GM12891 (cell line): Measurements from ENCODE around the gene ANO7.

Experiments used
- DNase-seq: peaks from one replicate; pipeline ENCODE4 v3.0.0; 2011; ENCODE audit warnings: low spot score; ENCODE audit not compliant: insufficient read length
- FAIRE-seq: peaks from 2 replicates; lab custom pipeline; 2011; peaks lifted over from hg19 to GRCh38; lab: Jason Lieb, UNC
- PAX5 ChIP-seq: IDR thresholded peaks from 2 replicates; pipeline ENCODE4 v1.6.1; 2011; ENCODE audit warnings: low read length, moderate library complexity, mild to moderate bottlenecking; ENCODE audit not compliant: insufficient read depth, severe bottlenecking
- POLR2A ChIP-seq: IDR thresholded peaks from 2 replicates; pipeline ENCODE4 v1.6.1; 2011; ENCODE audit warnings: low read depth, low read length, control low read depth
- POLR2AphosphoS5 ChIP-seq: IDR thresholded peaks from 2 replicates; pipeline ENCODE4 v1.6.1; 2011; ENCODE audit warnings: low read depth, low read length, control low read depth
- POU2F2 ChIP-seq: IDR thresholded peaks from 2 replicates; pipeline ENCODE4 v1.6.1; 2011; ENCODE audit warnings: low read depth, mild to moderate bottlenecking, control low read depth, low read length, moderate library complexity
- SPI1 ChIP-seq: IDR thresholded peaks from 2 replicates; pipeline ENCODE4 v1.6.1; 2011; ENCODE audit warnings: low read depth, low read length, control low read depth
- TAF1 ChIP-seq: IDR thresholded peaks from 2 replicates; pipeline ENCODE4 v1.6.1; 2011; ENCODE audit warnings: low read depth, low read length, control low read depth

Gene ANO7

DNA sequence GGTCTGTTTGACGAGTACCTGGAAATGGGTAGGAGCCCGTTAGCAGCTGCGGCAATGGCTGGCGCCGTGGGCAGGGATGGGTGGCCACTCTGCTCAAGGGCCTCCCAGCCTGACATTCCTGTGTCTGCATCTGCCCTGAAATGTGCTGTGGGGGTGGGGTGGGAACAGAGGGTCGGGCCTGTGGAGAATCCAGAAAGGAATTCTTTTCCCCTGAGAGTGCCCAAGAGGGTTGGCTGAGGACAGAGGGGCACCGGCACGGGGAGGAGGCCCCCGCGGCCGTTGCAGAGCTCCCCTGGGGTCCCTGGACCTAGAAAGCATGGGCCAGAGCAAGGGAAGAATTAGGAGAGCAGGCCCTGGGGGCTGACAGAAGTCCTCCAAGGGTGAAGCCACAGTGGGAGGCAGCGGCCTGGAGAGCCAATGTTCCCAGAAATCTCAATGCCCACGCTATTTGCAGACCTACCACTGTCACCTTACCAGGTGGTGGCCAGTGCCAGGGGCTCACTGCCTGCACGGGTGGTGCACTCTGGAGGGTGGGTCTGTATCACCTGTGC, 27.8 kb downstream of the ANO7 start:
- DNase-seq (no peak), FAIRE-seq (no peak)
- TF ChIP-seq POLR2AphosphoS5 = no peak

DNA sequence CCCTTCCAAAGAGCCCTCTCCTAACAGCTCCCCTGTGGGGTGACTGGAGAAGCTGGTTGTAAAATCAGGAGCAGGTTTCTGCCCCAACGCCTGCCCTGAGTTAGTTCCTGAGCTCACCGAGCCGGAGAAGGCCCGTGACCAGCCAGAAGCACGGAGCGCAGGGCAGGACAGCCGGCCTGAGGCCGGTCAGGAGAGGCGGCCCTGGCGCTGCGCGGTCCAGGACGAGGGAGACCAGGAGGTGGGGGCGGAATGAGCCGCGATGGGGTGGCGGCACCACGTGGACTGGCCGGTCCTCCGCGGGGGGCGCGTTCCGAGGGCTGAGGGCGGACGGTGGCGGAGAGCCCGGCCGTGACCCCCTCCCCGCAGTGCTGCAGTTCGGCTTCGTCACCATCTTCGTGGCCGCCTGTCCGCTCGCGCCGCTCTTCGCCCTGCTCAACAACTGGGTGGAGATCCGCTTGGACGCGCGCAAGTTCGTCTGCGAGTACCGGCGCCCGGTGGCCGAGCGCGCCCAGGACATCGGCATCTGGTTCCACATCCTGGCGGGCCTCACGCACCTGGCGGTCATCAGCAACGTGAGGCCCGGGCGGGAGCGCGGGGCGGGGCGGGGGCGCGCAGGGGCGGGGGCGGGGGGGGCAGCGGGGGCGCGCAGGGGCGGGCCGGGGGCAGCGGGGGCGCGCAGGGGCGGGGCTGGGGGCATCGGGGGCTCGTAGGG, 29.0 kb downstream of the ANO7 start:
- TF ChIP-seq TAF1 = no peak
- TF ChIP-seq PAX5 = no peak
- TF ChIP-seq SPI1 = no peak
- TF ChIP-seq POLR2A = no peak
- no peak for TF ChIP-seq POLR2AphosphoS5
- no peak for TF ChIP-seq POU2F2
- FAIRE-seq (peak; percentile 73), DNase-seq (peak; percentile 86)

DNA sequence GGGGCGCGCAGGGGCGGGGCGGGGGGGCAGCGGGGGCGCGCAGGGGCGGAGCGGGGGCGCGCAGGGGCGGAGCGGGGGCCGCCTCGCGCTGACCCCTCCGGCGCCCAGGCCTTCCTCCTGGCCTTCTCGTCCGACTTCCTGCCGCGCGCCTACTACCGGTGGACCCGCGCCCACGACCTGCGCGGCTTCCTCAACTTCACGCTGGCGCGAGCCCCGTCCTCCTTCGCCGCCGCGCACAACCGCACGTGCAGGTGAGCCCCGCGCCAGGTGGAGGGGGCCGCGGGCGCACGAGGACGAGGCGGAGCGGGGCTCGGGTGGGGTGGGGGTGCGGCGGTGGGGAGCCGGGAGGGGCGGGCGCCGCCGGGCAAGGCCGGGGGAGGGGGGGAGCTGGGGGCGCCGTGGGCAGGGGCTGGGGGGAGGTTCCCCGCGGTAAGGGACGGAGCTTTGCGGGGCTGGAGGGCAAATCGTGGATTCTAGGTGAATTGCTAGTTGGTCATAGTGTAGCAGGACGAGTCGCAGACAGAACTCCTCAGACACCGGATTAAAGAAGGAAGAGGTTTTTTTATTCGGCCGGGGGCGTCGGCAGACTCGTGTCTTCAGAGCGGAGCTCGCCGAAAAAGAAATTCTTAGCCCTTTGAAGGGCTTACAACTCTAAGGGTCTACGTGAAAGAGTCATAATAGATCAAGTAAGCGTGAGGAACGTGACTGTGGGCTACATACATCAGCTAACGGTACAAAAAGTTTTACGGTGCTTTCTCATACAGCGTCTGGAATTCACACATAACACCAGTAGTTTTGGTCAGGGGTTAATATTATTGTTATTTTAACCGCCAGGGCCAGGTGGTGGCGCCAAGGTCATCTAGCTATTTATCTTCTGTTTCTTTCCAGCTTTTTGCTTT, 29.9 kb downstream of the ANO7 start:
- no peak for TF ChIP-seq SPI1
- no peak for TF ChIP-seq POLR2AphosphoS5
- TF ChIP-seq TAF1 = no peak
- DNase-seq (peak; percentile 56), FAIRE-seq (peak; percentile 38)

DNA sequence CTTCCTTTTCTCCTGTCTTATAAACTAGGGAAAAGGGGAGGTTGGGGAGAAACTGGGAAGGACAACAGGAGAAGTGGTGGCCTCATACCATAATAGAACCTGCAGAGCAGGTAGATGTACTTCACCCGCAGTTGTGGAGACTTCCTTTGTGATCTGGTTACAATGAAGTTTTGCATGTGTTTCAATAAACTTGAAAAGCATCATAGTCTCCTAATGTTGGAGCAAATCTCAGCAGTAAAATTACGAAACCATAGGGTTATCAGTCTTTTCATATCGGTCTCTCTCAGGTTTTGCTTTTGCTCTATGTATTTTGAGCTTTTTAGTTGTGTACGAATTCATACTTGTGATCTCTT, 30.5 kb downstream of the ANO7 start:
- TF ChIP-seq PAX5 = no peak
- no peak for TF ChIP-seq TAF1
- no peak for TF ChIP-seq SPI1
- no peak for TF ChIP-seq POLR2A
- no peak for TF ChIP-seq POU2F2
- TF ChIP-seq POLR2AphosphoS5 = no peak
- DNase-seq (no peak), FAIRE-seq (no peak)

DNA sequence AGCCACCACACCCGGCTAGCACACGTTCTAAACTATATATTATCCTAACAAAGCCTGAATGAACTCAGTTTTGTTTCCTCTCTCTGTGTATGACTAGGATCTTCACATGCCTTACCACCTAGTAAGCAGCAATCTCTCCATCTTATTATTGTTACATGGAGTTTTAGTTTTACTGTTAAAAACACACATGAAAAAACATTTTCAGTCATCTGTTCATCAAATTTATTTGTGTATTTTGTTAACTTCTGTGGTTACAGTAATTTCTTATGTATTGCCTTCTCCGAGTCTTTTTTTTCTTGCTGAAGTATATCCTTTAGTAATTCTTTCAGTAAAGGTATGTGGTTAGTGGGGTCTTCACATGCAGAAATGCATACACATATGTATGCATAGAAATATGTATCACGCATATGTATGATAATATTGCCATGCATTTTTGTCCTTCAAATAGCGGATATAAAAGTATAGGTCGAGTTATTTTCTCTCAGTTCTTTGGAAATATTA, 31.4 kb downstream of the ANO7 start:
- FAIRE-seq = no peak

DNA sequence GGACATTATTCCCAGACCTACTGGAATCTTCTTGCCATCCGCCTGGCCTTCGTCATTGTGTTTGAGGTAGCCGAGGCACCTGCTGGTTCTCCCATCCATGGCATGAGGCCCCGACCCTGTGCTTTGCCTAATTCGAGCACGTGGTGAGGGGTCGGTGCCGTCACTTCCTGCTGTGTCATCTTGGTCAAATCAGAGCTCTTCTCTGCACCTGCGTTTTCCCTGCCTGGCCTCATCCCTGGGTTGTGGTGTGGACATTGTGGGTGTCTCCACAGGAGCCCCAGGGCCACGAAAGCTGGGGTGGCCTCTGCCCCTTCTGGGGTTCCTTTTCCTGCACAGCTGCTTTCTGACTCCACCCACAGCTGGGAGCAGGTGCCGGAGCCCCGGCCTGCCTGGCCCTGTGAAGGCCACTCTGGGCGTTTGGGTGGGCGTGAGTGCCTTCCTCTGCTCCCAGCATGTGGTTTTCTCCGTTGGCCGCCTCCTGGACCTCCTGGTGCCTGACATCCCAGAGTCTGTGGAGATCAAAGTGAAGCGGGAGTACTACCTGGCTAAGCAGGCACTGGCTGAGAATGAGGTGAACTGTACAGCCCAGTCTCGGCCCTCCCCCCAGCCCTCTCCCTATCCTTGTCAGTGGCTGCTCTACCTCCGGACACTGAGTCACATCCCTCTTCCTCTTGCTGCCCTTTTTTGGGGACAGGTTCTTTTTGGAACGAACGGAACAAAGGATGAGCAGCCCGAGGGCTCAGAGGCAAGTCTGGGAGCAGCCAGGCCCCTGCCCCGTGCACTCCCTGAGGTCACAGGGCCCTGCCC, 34.9 kb downstream of the ANO7 start:
- TF ChIP-seq POU2F2 (no peak), POLR2A (no peak), PAX5 (no peak), SPI1 (no peak), POLR2AphosphoS5 (no peak), TAF1 (no peak)
- FAIRE-seq = no peak
- DNase-seq = no peak

More for the DNA sequence above, 31.4 kb downstream of the ANO7 start:
- TF ChIP-seq POU2F2 (no peak), SPI1 (no peak), PAX5 (no peak), POLR2A (no peak), POLR2AphosphoS5 (no peak), TAF1 (no peak)
- no peak for DNase-seq

DNA sequence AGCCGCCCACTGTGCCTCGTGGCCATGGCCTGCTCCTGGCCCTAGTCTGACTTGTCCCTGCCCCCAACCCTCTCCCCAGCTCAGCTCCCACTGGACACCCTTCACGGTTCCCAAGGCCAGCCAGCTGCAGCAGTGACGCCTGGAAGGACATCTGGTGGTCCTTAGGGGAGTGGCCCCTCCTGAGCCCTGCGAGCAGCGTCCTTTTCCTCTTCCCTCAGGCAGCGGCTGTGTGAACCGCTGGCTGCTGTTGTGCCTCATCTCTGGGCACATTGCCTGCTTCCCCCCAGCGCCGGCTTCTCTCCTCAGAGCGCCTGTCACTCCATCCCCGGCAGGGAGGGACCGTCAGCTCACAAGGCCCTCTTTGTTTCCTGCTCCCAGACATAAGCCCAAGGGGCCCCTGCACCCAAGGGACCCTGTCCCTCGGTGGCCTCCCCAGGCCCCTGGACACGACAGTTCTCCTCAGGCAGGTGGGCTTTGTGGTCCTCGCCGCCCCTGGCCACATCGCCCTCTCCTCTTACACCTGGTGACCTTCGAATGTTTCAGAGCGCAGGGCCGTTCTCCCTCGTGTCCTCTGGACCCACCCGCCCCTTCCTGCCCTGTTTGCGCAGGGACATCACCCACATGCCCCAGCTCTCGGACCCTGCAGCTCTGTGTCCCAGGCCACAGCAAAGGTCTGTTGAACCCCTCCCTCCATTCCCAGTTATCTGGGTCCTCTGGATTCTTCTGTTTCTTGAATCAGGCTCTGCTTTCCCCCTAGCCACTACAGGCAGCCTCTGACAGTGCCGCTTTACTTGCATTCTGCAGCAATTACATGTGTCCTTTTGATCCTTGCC, 35.8 kb downstream of the ANO7 start:
- DNase-seq (no peak), FAIRE-seq (no peak)

DNA sequence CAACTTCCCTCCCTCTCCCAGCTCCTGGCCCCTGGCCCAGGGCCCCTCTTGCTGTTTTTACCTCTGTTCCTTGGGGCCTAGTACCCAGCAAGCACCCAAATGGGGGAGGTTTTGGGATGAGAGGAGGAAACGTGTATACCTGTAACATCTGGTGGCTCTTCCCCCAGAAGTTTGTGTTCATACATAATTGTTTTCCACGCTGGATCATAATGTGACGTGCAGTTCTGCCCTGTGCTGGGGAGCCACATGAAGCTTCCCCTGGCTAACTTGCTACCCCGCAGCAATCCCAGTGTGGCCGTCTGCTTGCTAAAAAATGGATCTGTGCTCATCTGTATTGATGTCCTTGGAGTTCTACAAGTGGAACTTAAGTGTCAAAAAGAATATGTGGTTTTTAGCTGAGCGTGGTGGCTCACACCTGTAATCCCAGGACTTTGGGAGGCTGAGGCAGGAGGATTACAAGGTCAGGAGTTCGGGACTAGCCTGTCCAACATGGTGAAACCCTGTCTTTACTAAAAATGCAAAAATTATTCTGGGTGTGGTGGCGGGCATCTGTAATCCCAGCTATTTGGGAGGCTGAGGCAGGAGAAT, 36.5 kb downstream of the ANO7 start:
- TF ChIP-seq TAF1 = no peak
- no peak for TF ChIP-seq POLR2AphosphoS5
- no peak for TF ChIP-seq POLR2A
- no peak for TF ChIP-seq PAX5
- TF ChIP-seq POU2F2 = no peak
- no peak for TF ChIP-seq SPI1
- FAIRE-seq = no peak
- DNase-seq = no peak

More for the DNA sequence above, 35.8 kb downstream of the ANO7 start:
- no peak for TF ChIP-seq POLR2A
- TF ChIP-seq POU2F2 = no peak
- no peak; the same call in 1 of the 2 replicates for TF ChIP-seq POLR2AphosphoS5
- TF ChIP-seq SPI1 = no peak
- TF ChIP-seq PAX5 = no peak
- TF ChIP-seq TAF1 = no peak
